HG03432 (cell line): ENCODE data around the gene MRPL49.
"Not testable (repeated sequence)": the region's sequence is repeated elsewhere in the genome, so short reads cannot be mapped to it uniquely, and the experiment has no call there.

Experiments used
- ATAC-seq: cut with Tn5 transposase; IDR thresholded peaks from one replicate; pipeline ENCODE4 v1.9.1; 2021; ENCODE audit warnings: mild to moderate bottlenecking, moderate library complexity; ENCODE audit not compliant: unreplicated experiment

MRPL49 gene

GRCh38 chr11:65117206-65118096 is 4.7 kb upstream of the MRPL49 start, which contains the start of gene ZNHIT2:
Gene ZNHIT2 (minus strand): TSS chr11:65117701. CDS start chr11:65117653, 48 bp downstream.
- peak; percentile 57 for ATAC-seq

GRCh38 chr11:65118097-65118837 is 3.9 kb upstream of the MRPL49 start:
- ATAC-seq, result no peak

- not testable (repeated sequence) for ATAC-seq
These were observed 3.0 kb upstream of the MRPL49 start for GRCh38 chr11:65118891-65119669.

GRCh38 chr11:65119670-65119995 is 2.5 kb upstream of the MRPL49 start:
- ATAC-seq, result no peak

DNA sequence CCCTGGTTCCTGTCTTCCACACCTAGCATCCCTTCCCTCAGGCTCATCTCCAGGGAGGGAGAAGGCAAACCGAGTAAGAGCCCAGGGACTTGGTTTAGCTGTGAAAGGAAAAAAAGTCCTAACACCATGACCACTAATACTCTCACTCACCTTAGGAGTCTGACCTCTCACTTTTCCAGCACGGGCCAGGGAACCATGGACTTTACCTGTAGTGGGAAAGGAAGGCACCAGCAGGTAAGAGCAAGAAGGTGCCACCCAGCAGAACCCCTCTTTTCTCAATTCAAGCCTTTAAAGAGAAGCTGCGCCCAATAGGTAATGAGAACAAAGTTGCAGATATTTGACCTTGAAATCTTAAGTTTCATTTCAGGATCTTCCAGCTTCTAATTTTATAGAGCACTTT is 1.3 kb upstream of the MRPL49 start:
- no peak for ATAC-seq

DNA sequence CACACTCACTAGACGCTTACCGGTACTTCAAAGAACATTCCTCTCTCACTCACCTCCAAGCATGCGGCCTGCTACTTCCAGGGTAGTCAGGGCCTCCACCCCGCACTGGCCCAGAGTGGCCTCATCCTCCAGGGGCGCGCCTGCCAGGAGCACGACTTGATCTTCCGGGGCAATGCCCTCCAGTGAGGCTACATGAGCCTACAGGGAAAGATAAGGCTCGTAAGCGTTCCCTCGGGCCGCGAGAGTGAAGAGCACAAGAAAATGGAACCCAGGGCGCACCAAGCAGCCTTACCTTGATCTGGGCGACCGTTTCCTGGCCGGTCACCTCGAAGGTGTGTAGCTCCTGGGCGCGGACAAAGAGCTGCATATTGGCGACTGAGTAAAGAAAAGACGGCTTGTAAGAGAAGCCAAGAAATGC is 665 bp upstream of the MRPL49 start:
- no peak for ATAC-seq

DNA sequence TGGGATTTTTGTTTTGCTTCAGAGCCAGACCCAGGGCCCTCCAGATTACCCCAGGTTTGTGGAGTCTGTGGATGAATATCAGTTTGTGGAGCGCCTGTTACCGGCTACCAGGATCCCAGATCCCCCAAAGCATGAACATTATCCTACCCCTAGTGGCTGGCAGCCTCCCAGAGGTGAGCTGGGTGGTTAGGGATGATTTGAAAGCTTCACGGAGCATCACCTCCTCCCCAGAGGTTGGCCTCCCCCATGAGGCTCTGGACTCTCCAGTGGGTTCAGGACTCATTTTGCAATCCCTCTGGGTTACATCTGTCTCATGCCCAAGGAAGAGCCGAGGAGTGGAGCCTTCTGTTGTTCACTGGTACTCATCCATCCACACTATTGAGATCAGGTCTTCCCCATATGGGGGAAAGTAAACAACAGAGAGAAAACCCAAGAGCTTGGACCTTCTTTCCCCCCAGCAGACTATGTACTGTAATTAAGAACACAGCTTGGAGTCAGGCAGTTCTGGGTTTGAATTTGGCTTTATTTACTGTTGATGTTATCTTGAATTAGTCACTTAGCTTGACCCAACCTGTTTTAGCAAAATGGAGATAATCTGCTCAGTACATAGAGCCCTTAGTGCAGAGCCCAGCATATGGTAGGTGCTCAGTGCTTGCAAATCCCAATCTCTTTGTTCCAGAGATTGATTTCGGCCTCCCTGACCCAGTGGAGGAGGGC is 2.5 kb downstream of the MRPL49 start:
- ATAC-seq, result no peak

DNA sequence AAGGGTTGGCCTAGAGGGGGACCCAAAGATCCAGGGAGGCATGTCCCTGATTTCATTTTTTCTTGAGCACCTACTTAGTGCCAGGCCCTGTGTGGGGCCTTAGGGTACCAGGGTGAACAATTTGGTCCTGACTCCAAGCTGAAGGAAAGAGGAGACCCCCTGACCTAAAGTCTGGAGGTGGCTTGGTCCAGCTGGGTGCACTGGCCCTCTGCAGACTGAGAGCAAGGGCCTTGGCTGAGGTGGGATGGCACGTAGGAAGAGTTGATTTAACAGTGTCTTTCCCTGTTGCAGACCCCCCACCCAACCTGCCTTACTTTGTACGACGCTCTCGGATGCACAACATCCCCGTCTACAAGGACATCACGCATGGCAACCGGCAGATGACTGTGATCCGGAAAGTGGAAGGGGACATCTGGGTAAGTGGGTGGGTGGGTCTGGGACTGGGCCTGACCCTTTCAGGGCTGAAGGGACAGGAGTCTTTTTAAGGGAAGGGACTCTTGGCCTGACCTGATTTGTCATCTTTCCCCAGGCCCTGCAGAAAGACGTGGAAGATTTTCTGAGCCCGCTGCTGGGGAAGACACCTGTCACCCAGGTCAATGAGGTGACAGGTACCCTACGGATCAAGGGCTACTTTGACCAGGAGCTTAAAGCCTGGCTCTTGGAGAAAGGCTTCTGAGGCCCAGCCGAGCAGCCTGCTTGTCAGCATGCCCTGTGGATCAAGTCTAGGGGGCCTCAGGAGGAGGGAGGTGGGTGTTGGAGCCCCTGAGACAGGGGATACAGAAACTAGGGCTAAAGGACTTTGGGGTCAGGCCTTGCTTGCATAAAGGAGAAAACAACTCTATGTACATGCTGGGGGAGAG is 3.3 kb downstream of the MRPL49 start:
- ATAC-seq, result no peak

DNA sequence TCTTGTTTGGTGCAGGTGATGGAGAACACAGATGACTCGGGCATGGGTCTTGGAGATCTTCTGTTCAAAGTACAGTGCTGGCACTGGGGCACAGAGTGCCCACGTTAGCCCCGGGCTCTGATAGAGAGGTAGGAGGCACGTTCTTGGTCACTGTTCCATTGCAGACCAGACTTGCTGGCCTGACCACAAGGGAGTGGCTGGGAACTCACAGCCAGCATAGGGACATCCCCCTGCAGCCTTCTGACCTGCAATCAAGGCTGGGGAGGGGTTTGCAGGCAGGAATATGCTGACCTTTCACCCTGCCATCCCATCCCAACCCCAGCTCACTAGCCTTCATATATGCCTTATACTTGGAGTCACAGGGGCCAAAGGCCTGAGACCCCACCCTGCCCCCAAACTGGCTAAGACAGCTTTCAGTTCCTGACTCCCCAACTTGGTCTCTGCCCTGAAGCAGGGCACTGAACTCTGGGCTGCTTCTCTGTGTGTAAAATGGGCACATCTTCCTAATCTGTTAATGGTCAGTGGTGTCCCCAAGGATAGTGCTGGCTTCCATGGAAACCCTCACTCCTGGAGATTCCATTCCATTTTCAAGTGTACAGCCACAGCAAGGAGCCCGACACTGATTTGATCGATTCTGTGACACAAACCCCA is 4.6 kb downstream of the MRPL49 start:
- no peak for ATAC-seq

- ATAC-seq, result no peak
These were observed 5.5 kb downstream of the MRPL49 start for GRCh38 chr11:65127473-65128181.

DNA sequence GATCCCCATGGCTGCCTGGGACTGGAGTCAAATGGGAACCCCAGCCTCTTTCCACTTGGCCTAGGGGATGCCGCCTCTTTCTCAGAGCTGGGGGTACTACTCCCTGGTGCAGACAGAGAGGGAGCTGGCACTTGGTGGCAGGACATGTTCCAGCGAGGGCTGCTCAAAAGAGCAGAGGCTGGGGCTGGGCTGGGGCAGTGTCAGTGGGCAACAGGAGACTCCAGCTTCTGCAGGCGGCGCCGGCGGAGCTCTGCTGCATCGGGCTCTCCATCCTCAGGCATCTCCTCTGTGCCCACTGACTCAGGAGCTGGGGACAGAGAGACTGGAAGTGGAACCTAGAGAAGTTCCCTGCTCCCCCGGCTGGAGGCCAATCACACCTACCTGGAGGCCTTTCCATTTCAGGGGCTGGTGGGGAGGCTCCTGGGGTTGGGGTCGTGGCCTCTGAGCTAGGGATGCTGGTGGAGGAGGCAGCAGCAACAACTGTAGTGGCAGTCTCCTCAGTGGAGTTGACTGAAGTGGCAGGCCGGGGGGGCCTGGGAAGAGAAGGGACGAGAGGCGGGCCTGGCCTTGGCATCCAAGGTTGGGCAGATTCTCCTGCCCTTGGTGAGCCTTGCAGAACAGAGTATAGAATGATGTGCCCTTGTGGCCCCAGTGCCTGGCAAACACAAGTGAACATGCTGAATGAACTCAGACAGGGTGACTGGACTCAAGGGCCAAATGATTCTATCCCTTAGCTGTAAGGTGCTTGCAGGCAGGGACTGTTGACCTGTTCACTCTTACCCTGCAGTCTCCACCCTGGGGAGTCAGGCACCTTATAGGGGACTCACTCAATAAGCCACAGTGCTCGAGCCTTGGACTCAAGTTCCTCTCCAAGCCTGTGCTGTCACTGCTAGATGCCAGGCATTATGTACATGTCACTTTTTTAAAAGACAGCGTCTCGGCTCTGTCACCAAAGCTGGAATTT is 6.3 kb downstream of the MRPL49 start:
- ATAC-seq, result no peak

DNA sequence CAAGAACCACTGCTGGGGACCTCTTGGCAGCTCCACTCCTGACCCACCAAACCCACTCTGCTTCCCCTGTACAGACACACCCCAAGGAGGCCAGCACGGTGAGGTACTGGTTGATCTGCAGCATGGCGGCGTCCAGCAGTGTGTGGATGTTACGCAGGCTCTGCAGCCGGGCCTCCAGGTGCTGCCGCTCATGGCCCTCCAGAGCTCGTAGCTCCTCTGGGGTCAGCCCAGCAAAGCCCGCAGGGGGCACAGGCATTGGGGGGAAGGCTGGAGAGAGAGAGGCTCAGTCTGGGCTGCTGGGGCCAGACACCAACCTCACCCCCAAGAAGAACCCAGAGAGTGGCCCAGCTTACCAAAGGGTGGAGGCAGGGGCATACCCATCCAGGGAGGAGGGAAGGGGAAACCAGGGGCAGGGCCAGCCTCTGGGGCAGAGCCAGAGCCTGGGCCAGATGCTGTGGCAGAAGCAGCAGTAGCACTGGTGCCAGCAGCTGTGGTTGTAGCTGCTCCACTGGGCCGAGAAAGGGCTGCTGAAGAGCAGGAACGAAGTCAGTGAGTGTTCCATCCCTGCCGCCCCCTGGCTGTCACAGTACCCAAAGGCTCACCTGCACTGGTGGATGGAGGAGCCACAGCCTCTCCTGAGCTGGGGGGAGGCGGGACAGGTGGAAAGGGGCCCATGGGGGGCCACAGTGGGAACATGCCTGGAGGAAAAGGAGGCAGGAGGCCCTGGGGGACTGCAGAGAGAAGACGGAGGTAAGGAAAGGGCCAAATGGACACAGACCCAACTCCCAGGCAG is 7.7 kb downstream of the MRPL49 start:
- ATAC-seq, result no peak

GRCh38 chr11:65130631-65131416 is 8.7 kb downstream of the MRPL49 start:
- ATAC-seq, result no peak

GRCh38 chr11:65131417-65131776 is 9.3 kb downstream of the MRPL49 start:
- ATAC-seq, result no peak

GRCh38 chr11:65131895-65132237 is 9.7 kb downstream of the MRPL49 start:
- ATAC-seq, result no peak
